HAP-1 (cell line): ENCODE measurements around the gene ALG12.
A peak's percentile ranks its signal among the peaks of the same experiment; 100 is the strongest.

Source experiments
- DNase-seq, 2 experiments: peaks; one replicate each; pipeline ENCODE4 v3.0.0-alpha.2; 2016 to 2020; ENCODE audit warnings: low spot score in 2 of 2
- H3K27me3 ChIP-seq: fragments of 250-450 bp; sonication (Bioruptor Pico); 2 replicates; pipeline ENCODE4 v1.5.1; 2020; ENCODE audit warnings: low read depth, mild to moderate bottlenecking, moderate library complexity
- H3K36me3 ChIP-seq: fragments of 250-450 bp; sonication (Bioruptor Pico); replicated peaks from 2 replicates; pipeline ENCODE4 v1.5.1; 2020; ENCODE audit warnings: mild to moderate bottlenecking
- H3K4me1 ChIP-seq: fragments of 250-450 bp; sonication (Bioruptor Pico); 2 replicates; pipeline ENCODE4 v1.5.1; 2020; ENCODE audit warnings: mild to moderate bottlenecking
- H3K4me3 ChIP-seq: fragments of 250-450 bp; sonication (Bioruptor Pico); 2 replicates; pipeline ENCODE4 v1.5.1; 2020; ENCODE audit warnings: mild to moderate bottlenecking, moderate library complexity
- H3K9me3 ChIP-seq: fragments of 250-450 bp; sonication (Bioruptor Pico); 2 replicates; pipeline ENCODE4 v1.5.1; 2020; ENCODE audit warnings: mild to moderate bottlenecking, moderate library complexity
- in situ Hi-C: fragments of 300-500 bp; cut with MboI; formaldehyde crosslinking; loops from 3 replicates; pipeline ENCODE4 v1.14.3; 2020; ENCODE audit warnings: low sequenced_read_pairs, inconsistent platforms, mixed read lengths

ALG12 gene

DNA sequence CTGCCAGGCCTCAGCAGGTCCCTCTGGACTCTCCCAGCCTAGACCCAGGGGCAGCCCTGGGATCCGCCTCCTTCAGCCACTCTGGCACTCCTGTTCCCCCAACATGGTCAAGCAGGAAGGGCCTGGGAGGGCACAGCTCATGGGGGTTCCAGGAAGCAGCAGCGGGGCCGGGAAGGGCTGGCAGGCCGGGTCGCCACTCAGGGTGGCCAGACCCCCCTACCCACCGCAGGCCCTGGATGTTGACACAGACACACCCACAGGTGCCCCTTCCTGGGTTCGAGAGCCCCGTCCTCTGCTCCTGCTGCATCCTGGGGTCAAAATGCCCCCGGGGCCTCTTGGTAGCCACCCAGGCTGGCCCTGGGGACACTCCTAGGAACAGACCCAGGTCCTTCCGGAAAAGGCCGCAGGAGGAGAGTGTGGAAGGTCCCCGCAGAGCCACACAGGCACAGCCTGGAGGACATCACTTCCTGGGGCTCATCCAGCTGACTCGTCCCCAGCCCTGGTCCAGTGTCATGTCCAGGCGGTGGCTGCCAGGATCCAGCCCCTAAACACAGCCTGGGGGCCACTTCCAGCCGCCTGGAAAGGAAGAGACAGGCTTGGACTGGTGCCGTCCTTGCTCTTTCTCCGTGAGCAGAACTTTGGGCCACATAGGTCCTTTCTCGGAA, 35.6 kb upstream of the ALG12 start:
- in situ Hi-C loops = no loop called here

DNA sequence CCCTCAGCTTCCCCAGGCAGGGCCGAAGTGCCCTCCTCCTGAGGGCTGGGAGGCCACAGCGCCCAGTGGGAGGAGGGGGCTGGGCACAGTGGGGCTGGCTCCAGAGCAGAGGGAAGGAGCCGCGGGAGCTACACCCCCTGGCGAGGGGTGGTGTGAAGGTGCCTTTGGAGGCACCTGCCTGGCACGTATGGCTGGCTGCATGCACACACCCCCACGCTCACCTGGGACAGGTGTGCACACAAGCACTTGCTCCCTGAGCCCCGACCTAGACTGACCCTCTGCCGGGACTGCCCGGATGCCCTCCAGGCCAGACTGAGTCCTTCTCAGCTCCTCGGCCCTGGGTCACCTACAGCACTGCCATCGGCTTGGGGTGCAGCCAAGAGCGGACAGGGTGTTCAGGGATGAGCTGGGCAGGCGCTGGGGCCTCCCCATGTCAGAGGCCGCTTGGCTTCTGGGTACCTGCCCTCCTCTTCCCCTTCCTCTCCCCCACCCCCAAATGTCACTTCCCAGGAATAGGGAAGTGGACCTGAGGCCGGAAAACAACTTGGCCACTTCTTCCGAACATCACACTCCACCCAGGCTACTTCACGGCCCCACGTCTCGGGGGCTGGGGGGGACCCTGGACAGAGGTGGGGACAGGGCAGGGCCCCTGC, 34.9 kb upstream of the ALG12 start:
- DNase-seq = no peak
- in situ Hi-C loops = no loop called here
- no peak overlapping the region for H3K4me3 ChIP-seq
- H3K4me1 ChIP-seq = no peaks in the 10 kb centered on the region
- H3K27me3 ChIP-seq = no peaks in the 10 kb centered on the region
- no peaks in the 10 kb centered on the region for H3K9me3 ChIP-seq
- H3K36me3 ChIP-seq = no peaks in the 10 kb centered on the region

More for the DNA sequence above, 35.6 kb upstream of the ALG12 start:
- H3K4me1 ChIP-seq = no peaks in the 10 kb centered on the region
- H3K36me3 ChIP-seq = no peaks in the 10 kb centered on the region
- DNase-seq = no peak
- no peaks in the 10 kb centered on the region for H3K9me3 ChIP-seq
- H3K27me3 ChIP-seq = no peaks in the 10 kb centered on the region
- H3K4me3 ChIP-seq = no peak overlapping the region

DNA sequence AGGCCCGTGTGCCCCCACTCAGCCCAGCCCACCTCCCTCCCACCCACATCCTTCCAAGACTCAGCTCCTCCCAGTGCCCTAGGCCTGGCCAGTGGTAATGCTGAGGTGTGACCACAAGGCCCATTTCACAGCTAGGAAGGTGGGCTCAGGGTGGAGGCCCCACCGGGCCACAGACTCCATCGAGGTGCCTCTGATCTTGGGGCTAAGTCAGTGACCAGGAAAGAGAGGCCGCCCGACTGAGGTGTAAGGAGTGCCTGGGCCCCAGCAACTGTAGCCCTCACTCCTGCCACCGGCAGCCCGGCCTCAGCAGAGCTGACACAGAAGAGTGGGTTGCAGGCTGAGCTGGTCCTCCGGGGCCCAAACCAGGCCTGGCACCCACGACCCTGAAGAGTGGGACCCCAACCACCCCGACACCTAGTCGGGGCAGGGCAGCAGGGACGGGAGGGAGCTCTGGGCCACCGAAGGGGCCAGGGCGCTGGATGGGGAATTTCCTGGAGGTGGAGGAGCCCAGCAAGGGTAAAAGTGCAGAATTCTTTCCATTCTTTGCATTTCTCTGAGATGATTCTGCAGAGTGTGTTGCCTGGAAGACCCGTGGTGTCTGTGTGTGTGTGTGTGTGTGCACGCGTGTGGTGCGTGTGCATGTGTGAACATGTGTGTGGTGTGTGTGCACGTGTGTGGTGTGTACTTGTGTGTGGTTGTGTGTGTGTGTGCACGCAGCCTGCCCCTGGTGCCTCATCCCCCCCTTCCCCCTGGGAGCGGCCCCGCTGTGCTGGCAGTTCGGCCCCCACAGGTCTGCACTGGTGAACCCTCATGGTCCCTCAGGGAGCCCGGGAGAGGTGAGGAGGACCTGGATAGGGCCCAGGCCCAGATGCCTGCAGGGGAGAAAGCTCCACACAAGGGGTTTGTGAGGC, 34.0 kb upstream of the ALG12 start:
- H3K27me3 ChIP-seq = no peaks in the 10 kb centered on the region
- H3K9me3 ChIP-seq = no peaks in the 10 kb centered on the region
- H3K4me3 ChIP-seq = no peak overlapping the region
- peaks cover 8% of the 10 kb centered on the region for H3K4me1 ChIP-seq
- DNase-seq = no peak
- in situ Hi-C loops = no loop called here
- H3K36me3 ChIP-seq = no peaks in the 10 kb centered on the region

DNA sequence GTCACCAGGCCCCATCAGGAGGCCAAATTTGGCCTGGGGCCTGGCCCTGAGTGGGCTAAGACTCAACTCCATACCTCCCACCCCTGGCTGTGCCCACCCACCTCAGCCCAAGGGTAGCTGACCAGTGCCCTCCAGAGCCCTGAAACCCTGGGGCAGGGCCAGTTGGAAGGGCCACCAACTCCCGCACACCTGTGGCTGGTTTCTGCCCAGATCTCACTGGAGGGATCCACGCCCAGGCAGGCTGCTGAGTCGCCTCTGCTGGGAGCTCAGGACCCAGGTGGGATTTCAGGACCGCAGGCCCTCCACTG, 33.4 kb upstream of the ALG12 start:
- Histone ChIP-seq H3K9me3 (no peaks in the 10 kb centered on the region), H3K36me3 (no peaks in the 10 kb centered on the region), H3K4me1 (peaks cover 14% of the 10 kb centered on the region), H3K27me3 (no peaks in the 10 kb centered on the region), H3K4me3 (no peak overlapping the region)
- DNase-seq = no peak
- in situ Hi-C loops = no loop called here

DNA sequence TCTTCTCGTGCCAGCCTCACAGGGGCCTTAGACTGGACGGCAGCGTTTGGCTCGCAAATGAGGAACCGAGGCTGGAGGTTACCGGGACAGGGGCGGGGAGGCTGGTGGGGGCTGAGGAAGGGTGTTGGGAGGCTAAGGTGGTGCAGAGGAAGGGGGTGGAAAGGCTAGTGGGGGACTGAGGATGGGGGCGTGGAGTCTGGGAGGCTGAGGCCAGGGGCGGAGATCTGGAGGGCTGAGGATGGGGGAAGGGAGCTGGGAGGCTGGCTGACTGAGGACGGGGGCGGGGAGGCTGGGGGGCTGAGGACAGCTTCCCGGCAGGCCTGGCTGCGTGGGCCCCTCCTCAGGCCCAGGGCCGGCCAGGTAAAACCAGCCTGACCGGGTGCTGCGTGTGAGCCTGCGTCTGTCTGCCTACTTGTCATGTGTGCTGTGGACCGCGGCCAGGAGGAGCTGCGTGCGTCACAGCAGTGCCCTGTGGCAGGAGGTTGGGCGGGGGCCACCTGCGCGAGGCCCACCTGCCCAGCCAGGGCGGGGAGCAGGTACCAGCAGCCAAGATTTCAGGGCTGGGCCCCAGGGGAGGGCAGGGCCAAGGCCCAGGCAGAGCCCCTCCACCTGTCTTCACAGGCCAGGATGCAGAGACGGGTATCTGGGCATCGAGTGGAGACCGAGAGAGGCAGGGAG, 32.9 kb upstream of the ALG12 start:
- Histone ChIP-seq H3K4me3 (no peak overlapping the region), H3K36me3 (no peaks in the 10 kb centered on the region), H3K4me1 (peaks cover 19% of the 10 kb centered on the region), H3K9me3 (no peaks in the 10 kb centered on the region), H3K27me3 (no peaks in the 10 kb centered on the region)
- in situ Hi-C loops = no loop called here
- no peak for DNase-seq

DNA sequence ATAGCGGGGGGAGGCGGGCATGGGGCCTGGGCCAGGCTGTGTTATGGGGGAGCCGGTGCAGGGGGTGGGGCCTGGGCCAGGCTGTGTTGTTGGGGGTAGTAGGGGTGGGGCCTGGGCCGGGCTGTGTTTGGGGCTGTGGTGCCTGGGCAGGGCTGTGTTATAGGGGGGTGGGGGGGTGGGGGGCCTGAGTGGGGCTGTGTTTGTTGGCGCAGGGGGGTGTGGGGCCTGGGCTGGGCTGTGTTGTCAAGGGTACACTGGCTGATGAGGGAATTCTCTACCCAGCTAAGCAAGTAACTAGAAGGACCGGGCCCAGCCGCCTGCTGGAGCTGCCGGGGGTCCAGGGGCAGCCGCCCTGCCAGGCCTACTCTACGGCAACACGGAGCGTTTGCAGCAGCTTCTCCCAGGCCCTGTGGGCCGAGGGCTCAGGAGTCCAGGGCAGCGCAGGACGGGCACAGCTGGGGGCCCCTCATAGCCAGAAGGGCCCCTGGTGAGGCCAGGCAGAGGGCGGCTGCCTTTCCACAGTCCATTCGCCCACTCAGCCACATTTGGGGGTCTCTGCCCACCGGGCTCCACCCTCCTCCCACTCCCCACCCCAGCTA, 32.3 kb upstream of the ALG12 start:
- Histone ChIP-seq H3K4me3 (no peak overlapping the region), H3K4me1 (peaks cover 25% of the 10 kb centered on the region), H3K27me3 (no peaks in the 10 kb centered on the region), H3K36me3 (no peaks in the 10 kb centered on the region), H3K9me3 (no peaks in the 10 kb centered on the region)
- DNase-seq = no peak
- in situ Hi-C loops = no loop called here

DNA sequence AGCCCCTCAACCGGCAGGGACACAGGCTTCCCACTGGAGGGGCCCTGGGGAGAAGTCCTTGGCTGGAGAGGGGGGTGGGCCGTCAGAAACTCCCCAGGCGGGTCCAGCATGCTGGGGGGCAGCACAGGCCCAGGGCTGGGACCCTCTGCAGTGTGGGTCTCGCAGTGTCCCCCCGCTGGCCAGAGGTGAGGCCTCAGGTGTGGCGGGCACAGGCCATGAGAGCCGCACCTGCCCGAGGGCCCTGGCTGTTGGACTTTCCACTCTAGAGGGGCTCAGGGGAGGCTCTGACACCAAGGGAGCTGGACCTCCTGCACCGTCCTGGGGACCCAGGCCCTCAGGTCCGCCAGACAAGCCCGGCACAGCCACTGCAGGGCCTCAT, 31.7 kb upstream of the ALG12 start:
- Histone ChIP-seq H3K9me3 (no peaks in the 10 kb centered on the region), H3K4me1 (peaks cover 25% of the 10 kb centered on the region), H3K36me3 (no peaks in the 10 kb centered on the region), H3K27me3 (no peaks in the 10 kb centered on the region), H3K4me3 (no peak overlapping the region)
- in situ Hi-C loops = no loop called here
- no peak for DNase-seq

DNA sequence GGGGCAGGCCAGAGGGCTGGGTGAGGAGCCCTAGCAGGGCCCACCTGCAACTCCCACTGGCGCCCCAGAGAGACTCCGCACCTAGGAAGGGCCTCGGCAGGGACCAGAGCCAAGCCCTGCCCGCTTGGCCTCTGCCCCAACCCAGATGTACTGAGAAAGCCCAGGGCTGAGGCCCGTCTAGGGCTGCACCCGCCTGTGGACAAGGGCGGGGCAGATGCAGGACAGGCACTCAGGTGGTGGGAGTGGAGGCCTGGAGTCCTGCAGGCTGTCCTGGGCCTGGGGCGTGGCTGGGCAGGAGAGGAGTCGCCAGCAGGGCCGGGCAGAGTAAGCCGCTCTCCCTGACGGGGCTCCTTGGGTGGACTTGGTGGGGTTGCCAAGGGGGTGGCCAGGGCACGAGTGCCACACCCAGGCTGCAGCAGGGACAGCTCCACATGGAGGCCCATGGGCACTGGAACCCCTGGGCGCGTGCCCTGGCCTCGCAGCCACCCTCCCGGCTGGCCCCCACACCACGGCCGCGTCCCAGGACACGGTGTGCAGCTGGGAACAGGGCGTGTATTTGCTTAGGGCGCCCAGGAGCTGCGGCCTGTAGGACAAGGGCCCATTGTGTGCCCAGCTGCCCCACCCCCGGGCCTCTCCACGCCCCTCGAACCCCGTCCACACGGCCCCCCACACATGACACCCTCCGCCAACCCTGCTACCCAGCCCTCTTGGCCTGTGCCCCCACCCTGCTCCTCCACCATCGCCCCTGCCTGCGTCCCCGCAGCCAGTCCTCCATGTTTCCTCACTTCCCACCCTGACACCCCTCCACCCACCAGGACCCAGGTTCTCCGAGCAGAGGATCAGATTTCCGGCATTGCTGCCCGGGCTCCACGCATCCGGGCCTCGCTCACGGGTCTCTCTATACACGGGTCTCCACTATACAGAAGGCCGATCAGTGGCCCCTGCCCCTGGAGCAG, 31.0 kb upstream of the ALG12 start:
- in situ Hi-C loops = no loop called here
- no peaks in the 10 kb centered on the region for H3K36me3 ChIP-seq
- peaks cover 25% of the 10 kb centered on the region for H3K4me1 ChIP-seq
- no peak overlapping the region for H3K4me3 ChIP-seq
- H3K9me3 ChIP-seq = no peaks in the 10 kb centered on the region
- no peak for DNase-seq
- no peaks in the 10 kb centered on the region for H3K27me3 ChIP-seq

DNA sequence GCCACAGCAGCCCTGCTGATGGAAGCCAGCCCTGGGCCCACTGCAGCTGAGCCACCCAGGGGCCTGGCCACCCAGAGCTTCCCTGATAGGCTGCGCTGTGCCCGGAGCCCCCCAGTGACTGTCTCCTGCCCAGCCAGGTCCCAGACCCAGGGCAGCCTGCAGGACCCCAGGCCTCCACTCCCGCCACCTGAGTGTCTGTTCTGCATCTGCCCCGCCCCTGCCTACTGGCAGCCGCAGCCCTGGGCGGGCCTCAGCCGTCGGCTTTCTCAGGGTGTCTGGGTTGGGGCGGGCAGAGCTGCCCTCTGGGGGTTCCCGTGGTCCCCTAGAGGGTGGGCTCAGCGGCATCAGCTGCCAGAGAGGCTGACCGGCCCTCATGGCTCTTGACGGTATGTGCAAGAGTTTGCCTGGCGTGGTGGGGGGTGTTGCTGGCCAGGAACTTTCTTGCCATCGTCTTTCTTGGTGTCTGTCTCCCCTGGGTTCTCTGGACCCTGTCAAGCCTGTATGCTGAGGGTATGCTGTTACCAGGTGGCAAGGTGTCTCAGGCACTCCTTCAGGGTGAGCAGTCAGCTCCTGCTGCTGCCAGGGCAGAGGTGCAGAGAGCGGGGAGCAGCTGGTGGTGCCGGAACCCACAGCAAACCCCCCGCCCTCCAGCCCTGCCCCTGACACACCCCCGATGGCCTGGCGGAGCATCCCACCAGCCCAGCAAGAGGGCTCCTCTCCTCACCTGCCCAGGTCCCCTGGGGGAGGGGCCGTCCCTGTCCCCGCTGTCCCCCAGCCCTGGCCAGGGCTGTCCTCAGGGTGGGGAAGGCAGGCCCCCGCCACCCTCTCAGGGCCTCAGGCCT, 30.1 kb upstream of the ALG12 start:
- H3K4me1 ChIP-seq = peaks cover 25% of the 10 kb centered on the region
- DNase-seq = no peak
- no peaks in the 10 kb centered on the region for H3K27me3 ChIP-seq
- in situ Hi-C loops = no loop called here
- H3K4me3 ChIP-seq = no peak overlapping the region
- H3K9me3 ChIP-seq = no peaks in the 10 kb centered on the region
- H3K36me3 ChIP-seq = no peaks in the 10 kb centered on the region

DNA sequence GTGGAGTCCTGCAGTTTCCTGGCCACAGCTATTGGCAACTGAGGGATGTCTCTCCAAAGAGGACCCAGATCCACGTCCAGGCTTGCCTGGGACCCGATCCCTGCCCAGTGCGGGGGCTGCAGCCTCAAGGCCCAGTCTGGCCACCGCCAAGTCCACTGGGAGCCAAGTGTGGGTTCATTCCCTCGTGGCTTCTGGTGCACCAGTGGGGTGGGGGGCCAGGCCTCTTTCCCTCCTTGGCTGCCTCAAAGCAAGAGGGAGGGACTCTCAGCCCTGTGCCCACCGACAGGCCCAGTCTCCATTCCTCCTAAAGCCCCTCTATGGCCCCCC, 29.0 kb upstream of the ALG12 start:
- no peak for DNase-seq
- Histone ChIP-seq H3K4me1 (peaks cover 25% of the 10 kb centered on the region), H3K9me3 (no peaks in the 10 kb centered on the region), H3K27me3 (no peaks in the 10 kb centered on the region), H3K36me3 (no peaks in the 10 kb centered on the region), H3K4me3 (no peak overlapping the region)
- in situ Hi-C loops = no loop called here

DNA sequence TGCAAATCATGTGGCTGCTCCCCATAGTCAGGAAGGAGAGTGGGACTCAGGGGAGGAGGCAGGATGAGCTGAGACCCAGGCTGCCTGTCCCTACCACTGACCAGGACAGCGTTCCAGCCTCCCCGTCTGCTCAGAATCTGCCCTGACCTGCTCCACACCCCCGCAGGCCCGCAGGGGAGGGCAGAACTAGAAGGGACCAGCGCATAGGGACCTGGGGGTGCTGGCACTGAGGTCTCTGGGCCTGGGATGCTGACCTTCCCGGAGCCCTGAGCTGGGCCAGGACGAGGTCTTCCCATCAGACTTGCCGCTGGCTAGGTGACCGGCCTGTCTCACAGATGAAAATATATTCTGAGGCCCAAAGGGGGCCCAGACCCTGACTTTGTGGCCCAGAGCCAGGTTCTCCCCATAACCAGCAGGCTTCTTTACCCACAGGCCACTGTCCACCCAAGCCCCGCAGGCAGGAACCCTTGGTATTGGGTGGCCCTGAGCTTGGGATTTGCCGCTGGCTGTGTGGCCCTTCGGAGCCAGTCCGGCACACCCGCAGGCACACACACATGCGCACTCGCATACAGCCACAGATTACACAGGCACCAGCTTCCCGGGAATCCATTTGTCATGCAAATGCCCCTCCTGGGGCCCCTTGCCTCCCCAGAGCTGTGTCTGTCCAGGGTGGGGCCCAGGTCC, 28.5 kb upstream of the ALG12 start:
- in situ Hi-C loops = no loop called here
- Histone ChIP-seq H3K36me3 (no peaks in the 10 kb centered on the region), H3K27me3 (no peaks in the 10 kb centered on the region), H3K4me1 (peaks cover 25% of the 10 kb centered on the region), H3K4me3 (peak overlapping the region; percentile 7; the same call in 1 of the 2 replicates), H3K9me3 (no peaks in the 10 kb centered on the region)
- DNase-seq = peak; percentile 83 to 95
